OCI-LY7 (cell line): ENCODE data around the gene CYB5A. TPM values are rescaled to one million over a fixed set of nuclear protein-coding genes. Genes with fewer than 3 reads are reported as not detected.

Experiments
- BruUV-seq: library from RNA; stranded (reverse); fragments of 400-500 nt; replicated peaks from 2 replicates; lab custom pipeline; 2021; lab: Mats Ljungman, UMichigan
- CTCF ChIA-PET: fragments of 300-600 bp; sonication (Branson Sonifier 250); formaldehyde crosslinking; loops from one replicate; lab custom pipeline; 2022; ENCODE audit warnings: antibody characterized with exemption; ENCODE audit not compliant: unreplicated experiment; lab: Charles Lee
- POLR2A ChIA-PET: fragments of 300-600 bp; sonication (Branson Sonifier 250); formaldehyde crosslinking; loops from one replicate; lab custom pipeline; 2022; ENCODE audit warnings: antibody characterized with exemption; lab: Charles Lee
- DNase-seq: peaks from one replicate; pipeline ENCODE4 v3.0.0-alpha.2; 2015; ENCODE audit warnings: low spot score
- H2AFZ ChIP-seq: fragments of 200-600 bp; sonication (generic), shearing (Covaris generic); 2 replicates; pipeline ENCODE4 v1.6.1; 2014; ENCODE audit warnings: mild to moderate bottlenecking, antibody characterized with exemption, low read length, moderate library complexity
- H3K27ac ChIP-seq: fragments of 200-600 bp; sonication (generic); 2 replicates; pipeline ENCODE4 v1.5.1; 2014; ENCODE audit warnings: mixed run types, low read depth, mild to moderate bottlenecking, moderate library complexity, low read length, inconsistent platforms; ENCODE audit not compliant: poor library complexity, severe bottlenecking
- H3K36me3 ChIP-seq: fragments of 200-600 bp; sonication (generic); 2 replicates; pipeline ENCODE4 v1.6.1; 2014; ENCODE audit warnings: mild to moderate bottlenecking, antibody characterized with exemption, low read length, moderate library complexity, mixed read lengths; ENCODE audit not compliant: insufficient read depth
- H3K4me1 ChIP-seq: fragments of 200-600 bp; sonication (generic); 2 replicates; pipeline ENCODE4 v1.5.1; 2014; ENCODE audit warnings: mild to moderate bottlenecking, low read length; ENCODE audit not compliant: insufficient read depth, poor library complexity, severe bottlenecking
- H3K4me2 ChIP-seq: fragments of 200-600 bp; sonication (generic); 2 replicates; pipeline ENCODE4 v1.6.1; 2014; ENCODE audit warnings: mild to moderate bottlenecking, low read length
- H3K4me3 ChIP-seq: fragments of 200-600 bp; sonication (generic); 2 replicates; pipeline ENCODE4 v1.5.1; 2014; ENCODE audit warnings: mild to moderate bottlenecking, low read depth, low read length; ENCODE audit not compliant: poor library complexity, severe bottlenecking
- H3K79me2 ChIP-seq: fragments of 200-600 bp; sonication (generic); 2 replicates; pipeline ENCODE4 v1.6.1; 2016; ENCODE audit warnings: low read depth, mild to moderate bottlenecking, low read length, moderate library complexity, mixed read lengths; ENCODE audit not compliant: insufficient read depth
- H3K9me2 ChIP-seq: fragments of 200-600 bp; sonication (generic); 2 replicates; pipeline ENCODE4 v1.6.1; 2016; ENCODE audit warnings: mild to moderate bottlenecking, low read length, mixed read lengths; ENCODE audit not compliant: insufficient read depth
- H3K9me3 ChIP-seq: fragments of 200-600 bp; sonication (generic); 2 replicates; pipeline ENCODE4 v1.6.1; 2014; ENCODE audit warnings: mild to moderate bottlenecking, mixed run types, low read length, mixed read lengths
- H4K20me1 ChIP-seq: fragments of 200-600 bp; sonication (generic); 2 replicates; pipeline ENCODE4 v1.6.1; 2014; ENCODE audit warnings: mild to moderate bottlenecking, antibody characterized with exemption, low read length, moderate library complexity, mixed read lengths; ENCODE audit not compliant: insufficient read depth
- EZH2phosphoT487 ChIP-seq: fragments of 200-600 bp; sonication (generic); IDR thresholded peaks from 2 replicates; pipeline ENCODE4 v1.6.1; 2018; ENCODE audit warnings: low read depth, borderline replicate concordance, mild to moderate bottlenecking, mixed run types, antibody characterized with exemption, low read length, moderate library complexity, mixed read lengths
- intact Hi-C: fragments of 100-400 bp; cut with micrococcal nuclease; formaldehyde crosslinking; loops from one replicate; pipeline ENCODE4 v1.10.0; 2022; ENCODE audit not compliant: unreplicated experiment
- total RNA-seq, 2 experiments: library from RNA; depleted of rRNA in 1 of 2; stranded (reverse); fragments of >200 nt in 1 of 2; shearing (Covaris generic) in 1 of 2; gene quantifications; 2 replicates each; pipeline ENCODE4 v1.2.3, GENCODE V29; 2014 to 2022
- TF ChIP-seq, protein P1 (sequence below): fragments of 200-600 bp; sonication (generic); conservative IDR thresholded peaks from 2 replicates; pipeline ENCODE4 v1.5.1; 2014; ENCODE audit warnings: mild to moderate bottlenecking, antibody characterized with exemption, low read length, moderate library complexity, mixed read lengths

Gene CYB5A
- total RNA-seq, 2 experiments from 2014 or later, result not detected

DNA sequence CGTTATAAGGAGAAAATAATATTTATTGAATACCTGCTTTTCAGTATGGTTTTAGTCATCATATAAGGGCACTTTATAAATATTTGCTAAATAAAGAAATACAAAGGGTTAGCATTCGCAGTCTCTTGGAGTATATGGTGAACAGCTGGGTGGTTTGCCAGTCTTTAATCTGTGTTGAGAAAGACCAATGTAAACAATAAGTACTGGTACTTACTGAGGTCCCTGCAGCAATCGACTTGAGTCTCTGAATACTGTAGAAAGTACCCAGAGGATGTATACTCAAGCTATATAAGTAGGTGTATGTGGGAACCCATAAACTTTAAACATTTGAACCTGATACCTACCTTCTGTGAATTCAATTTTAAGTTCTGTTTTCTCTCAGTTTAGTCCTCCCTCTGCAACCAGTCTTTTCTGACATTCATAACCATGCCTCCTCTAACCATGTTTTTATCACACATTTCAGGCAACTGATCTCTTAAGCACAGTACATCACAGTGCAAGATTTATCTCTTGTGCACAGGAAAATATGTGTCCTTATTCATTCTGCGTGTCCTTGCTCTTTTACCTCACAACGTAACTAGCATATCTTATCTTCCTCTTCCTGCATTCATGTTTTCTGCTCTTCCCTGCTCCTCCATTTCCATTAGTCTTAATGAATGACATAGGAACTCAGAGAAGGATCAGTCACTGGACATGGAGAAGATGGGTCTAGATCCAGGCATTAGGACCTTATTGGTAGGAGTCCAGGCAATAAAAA lies 45.6 kb upstream of the CYB5A start:
- H3K4me3 ChIP-seq, result no peak overlapping the region
- H3K36me3 ChIP-seq, result no peaks in the 10 kb centered on the region
- H3K4me1 ChIP-seq, result no peaks in the 10 kb centered on the region
- intact Hi-C loops, result no loop called here
- H4K20me1 ChIP-seq, result no peaks in the 10 kb centered on the region
- no peak overlapping the region for H2AFZ ChIP-seq
- BruUV-seq, result no TSS peak
- H3K4me2 ChIP-seq, result no peak overlapping the region
- no peaks in the 10 kb centered on the region for H3K9me2 ChIP-seq
- ChIA-PET POLR2A (no interaction called here), CTCF (no interaction called here)
- H3K27ac ChIP-seq, result no peak overlapping the region
- TF ChIP-seq EZH2phosphoT487, result no peak
- TF ChIP-seq, protein P1, sequence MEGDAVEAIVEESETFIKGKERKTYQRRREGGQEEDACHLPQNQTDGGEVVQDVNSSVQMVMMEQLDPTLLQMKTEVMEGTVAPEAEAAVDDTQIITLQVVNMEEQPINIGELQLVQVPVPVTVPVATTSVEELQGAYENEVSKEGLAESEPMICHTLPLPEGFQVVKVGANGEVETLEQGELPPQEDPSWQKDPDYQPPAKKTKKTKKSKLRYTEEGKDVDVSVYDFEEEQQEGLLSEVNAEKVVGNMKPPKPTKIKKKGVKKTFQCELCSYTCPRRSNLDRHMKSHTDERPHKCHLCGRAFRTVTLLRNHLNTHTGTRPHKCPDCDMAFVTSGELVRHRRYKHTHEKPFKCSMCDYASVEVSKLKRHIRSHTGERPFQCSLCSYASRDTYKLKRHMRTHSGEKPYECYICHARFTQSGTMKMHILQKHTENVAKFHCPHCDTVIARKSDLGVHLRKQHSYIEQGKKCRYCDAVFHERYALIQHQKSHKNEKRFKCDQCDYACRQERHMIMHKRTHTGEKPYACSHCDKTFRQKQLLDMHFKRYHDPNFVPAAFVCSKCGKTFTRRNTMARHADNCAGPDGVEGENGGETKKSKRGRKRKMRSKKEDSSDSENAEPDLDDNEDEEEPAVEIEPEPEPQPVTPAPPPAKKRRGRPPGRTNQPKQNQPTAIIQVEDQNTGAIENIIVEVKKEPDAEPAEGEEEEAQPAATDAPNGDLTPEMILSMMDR, result no peak
- H3K9me3 ChIP-seq, result no peaks in the 10 kb centered on the region
- no peaks in the 10 kb centered on the region for H3K79me2 ChIP-seq
- DNase-seq, result no peak

DNA sequence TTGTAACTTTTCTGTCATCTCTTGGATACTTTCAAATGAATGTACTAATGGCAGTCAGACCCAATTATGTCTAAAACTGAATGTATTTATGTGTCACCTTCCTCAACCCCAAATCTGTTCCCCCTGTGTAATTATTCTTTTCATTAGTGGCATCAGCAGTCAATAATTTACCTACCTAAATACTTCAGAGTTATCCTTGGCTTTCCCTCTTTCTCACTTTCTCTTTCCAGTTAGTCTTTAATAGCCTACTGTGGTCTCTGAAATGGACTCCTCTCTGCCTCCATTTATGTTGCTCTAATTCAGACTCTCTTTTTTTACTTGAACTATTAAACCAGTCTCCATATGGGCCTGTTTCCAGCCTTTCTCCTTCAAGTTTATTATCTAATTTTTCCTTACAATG lies 44.9 kb upstream of the CYB5A start:
- TF ChIP-seq, protein P1, result no peak
- no peak for TF ChIP-seq EZH2phosphoT487
- Histone ChIP-seq H3K36me3 (no peaks in the 10 kb centered on the region), H3K27ac (no peak overlapping the region), H3K4me3 (no peak overlapping the region), H3K9me2 (no peaks in the 10 kb centered on the region), H3K9me3 (no peaks in the 10 kb centered on the region), H2AFZ (no peak overlapping the region), H3K4me2 (no peak overlapping the region), H3K4me1 (no peaks in the 10 kb centered on the region), H3K79me2 (no peaks in the 10 kb centered on the region), H4K20me1 (no peaks in the 10 kb centered on the region)
- ChIA-PET CTCF (no interaction called here), POLR2A (no interaction called here)
- intact Hi-C loops, result no loop called here
- BruUV-seq, result no TSS peak
- DNase-seq, result no peak

DNA sequence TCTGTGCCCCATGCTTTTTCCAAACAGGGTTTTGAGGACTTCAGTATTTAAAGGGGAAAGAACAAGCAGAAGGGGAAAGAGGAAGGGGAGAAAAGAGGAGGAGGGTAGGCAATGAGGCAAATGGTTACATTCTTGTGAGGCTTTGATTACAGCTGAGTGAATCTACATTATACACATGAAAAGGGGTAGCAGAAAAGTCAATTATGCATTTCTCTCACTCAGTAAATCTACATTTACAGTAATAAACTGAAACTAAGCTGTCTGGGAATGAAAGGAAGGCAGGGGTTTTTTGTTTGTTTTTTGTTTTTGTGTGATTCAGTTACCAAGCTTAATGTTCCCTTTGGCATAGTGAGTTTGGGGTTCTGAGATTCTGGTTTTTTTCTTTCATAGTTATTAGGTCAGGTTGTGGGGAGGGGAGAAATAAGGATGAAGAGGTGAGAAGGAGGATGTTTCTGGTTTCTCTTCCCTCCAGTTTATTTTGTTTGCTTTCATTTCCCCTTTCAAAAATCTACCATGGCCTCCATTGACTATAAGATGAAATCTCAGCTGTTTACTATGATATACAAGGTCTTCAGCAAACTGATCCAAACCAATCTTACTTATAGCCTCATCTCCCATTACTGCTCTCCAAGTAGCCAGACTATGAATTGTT lies 42.6 kb upstream of the CYB5A start:
- TF ChIP-seq EZH2phosphoT487, result no peak
- TF ChIP-seq, protein P1, result no peak
- H3K4me1 ChIP-seq, result no peaks in the 10 kb centered on the region
- no peak overlapping the region for H3K27ac ChIP-seq
- H3K79me2 ChIP-seq, result no peaks in the 10 kb centered on the region
- no peak overlapping the region for H3K4me2 ChIP-seq
- DNase-seq, result peak; percentile 0
- POLR2A ChIA-PET, result no interaction called here
- no peak overlapping the region for H2AFZ ChIP-seq
- no peaks in the 10 kb centered on the region for H3K9me3 ChIP-seq
- no peaks in the 10 kb centered on the region for H4K20me1 ChIP-seq
- no peaks in the 10 kb centered on the region for H3K9me2 ChIP-seq
- no peaks in the 10 kb centered on the region for H3K36me3 ChIP-seq
- no peak overlapping the region for H3K4me3 ChIP-seq
- BruUV-seq, result no TSS peak
- CTCF ChIA-PET, result no interaction called here
- intact Hi-C loops, result no loop called here
